Neural cell (in vitro differentiated cells): Measurements from ENCODE around the gene CLPSL1.
"Not testable (repeated sequence)": the region's sequence is repeated elsewhere in the genome, so short reads cannot be mapped to it uniquely, and the experiment has no call there.

Experiments used
- MXI1 ChIP-seq: fragments of 450-650 bp; conservative IDR thresholded peaks from 2 replicates; pipeline ENCODE4 v1.6.1; 2014; ENCODE audit warnings: antibody characterized with exemption, mild to moderate bottlenecking; ENCODE audit not compliant: poor library complexity, severe bottlenecking
- POLR2AphosphoS5 ChIP-seq: IDR thresholded peaks from 2 replicates; pipeline ENCODE4 v1.6.1; 2012
- TAF1 ChIP-seq: IDR thresholded peaks from 2 replicates; pipeline ENCODE4 v1.6.1; 2012; ENCODE audit warnings: low read depth
- TF ChIP-seq, protein P1 (sequence below): fragments of 450-650 bp; IDR thresholded peaks from 2 replicates; pipeline ENCODE4 v1.5.1; 2014; ENCODE audit warnings: antibody characterized with exemption, mild to moderate bottlenecking, moderate library complexity; ENCODE audit not compliant: poor library complexity, severe bottlenecking

DNA sequence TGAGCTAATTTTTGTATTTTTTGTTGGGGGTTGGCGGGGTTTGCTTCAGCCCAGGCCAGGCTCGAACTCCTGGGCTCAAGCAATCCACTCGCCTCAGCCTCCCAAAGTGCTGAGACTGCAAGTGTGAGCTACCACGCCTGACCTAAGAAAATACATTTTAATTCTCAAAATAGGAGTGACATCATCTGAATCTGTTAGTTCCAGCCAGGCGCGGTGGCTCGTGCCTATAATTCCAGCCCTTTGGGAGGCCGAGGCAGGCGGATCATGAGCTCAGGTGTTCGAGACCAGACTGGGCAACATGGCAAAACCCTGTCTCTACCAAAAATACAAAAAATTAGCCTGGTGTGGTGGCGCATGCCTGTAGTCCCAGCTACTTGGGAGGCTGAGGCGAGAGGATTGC lies 46.5 kb upstream of the CLPSL1 start:
- TF ChIP-seq, protein P1, sequence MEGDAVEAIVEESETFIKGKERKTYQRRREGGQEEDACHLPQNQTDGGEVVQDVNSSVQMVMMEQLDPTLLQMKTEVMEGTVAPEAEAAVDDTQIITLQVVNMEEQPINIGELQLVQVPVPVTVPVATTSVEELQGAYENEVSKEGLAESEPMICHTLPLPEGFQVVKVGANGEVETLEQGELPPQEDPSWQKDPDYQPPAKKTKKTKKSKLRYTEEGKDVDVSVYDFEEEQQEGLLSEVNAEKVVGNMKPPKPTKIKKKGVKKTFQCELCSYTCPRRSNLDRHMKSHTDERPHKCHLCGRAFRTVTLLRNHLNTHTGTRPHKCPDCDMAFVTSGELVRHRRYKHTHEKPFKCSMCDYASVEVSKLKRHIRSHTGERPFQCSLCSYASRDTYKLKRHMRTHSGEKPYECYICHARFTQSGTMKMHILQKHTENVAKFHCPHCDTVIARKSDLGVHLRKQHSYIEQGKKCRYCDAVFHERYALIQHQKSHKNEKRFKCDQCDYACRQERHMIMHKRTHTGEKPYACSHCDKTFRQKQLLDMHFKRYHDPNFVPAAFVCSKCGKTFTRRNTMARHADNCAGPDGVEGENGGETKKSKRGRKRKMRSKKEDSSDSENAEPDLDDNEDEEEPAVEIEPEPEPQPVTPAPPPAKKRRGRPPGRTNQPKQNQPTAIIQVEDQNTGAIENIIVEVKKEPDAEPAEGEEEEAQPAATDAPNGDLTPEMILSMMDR: not testable (repeated sequence)
- not testable (repeated sequence) for TF ChIP-seq POLR2AphosphoS5, TAF1, MXI1
